ENCODE measurements around the gene MCAT. TPM values are rescaled to one million over a fixed set of nuclear protein-coding genes. Genes with fewer than 3 reads are reported as not detected.

MCAT gene
- total RNA-seq, 4 donors from 2014 or later, result 15.8 to 21.7 (median 19.2) TPM

- no peak for ATAC-seq
- TF ChIP-seq POLR2A (IDR thresholded peaks at IDR 0.05) (no peak), CTCF (IDR thresholded peaks at IDR 0.05) (no peak), POLR2AphosphoS5 (IDR thresholded peaks at IDR 0.05) (no peak), EP300 (IDR thresholded peaks at IDR 0.05) (no peak)
- Histone ChIP-seq H3K4me3 (no peak overlapping the region), H3K4me1 (peaks cover 0 to 27% (median 0%) of the 10 kb centered on the region in 3 donors), H3K27ac (no peak overlapping the region), H3K36me3 (peaks cover 0 to 100% of the 10 kb centered on the region in 2 donors), H3K9me3 (no peaks in the 10 kb centered on the region), H3K27me3 (no peaks in the 10 kb centered on the region)
- 70 to 100% methylated on average over 1 to 2 of the region's 5 CpGs for WGBS, 2 donors (ENCODE audit: low coverage in 1 of 2)
Observed at GRCh38 chr22:43135565-43135964, 7.6 kb downstream of the MCAT start.

GRCh38 chr22:43134553-43134952 is 8.6 kb downstream of the MCAT start:
- no peaks in the 10 kb centered on the region for H3K27me3 ChIP-seq
- TF ChIP-seq EP300 (IDR thresholded peaks at IDR 0.05) (no peak), POLR2AphosphoS5 (IDR thresholded peaks at IDR 0.05) (no peak), CTCF (IDR thresholded peaks at IDR 0.05) (no peak), POLR2A (IDR thresholded peaks at IDR 0.05) (no peak)
- no peak for ATAC-seq
- H3K27ac ChIP-seq, result no peak overlapping the region
- peaks cover 0 to 27% (median 0%) of the 10 kb centered on the region in 3 donors for H3K4me1 ChIP-seq
- H3K36me3 ChIP-seq, result peaks cover 0 to 91% of the 10 kb centered on the region in 2 donors
- WGBS, 2 donors (ENCODE audit: low coverage in 1 of 2), result 60% methylated on average over 1 of the region's 4 CpGs; no CpG with 5 or more reads in 1 of the 2 donors
- no peak overlapping the region for H3K4me3 ChIP-seq
- H3K9me3 ChIP-seq, result no peaks in the 10 kb centered on the region

- peaks cover 0 to 80% of the 10 kb centered on the region in 2 donors for H3K36me3 ChIP-seq
- H3K27ac ChIP-seq, result no peak overlapping the region
- H3K9me3 ChIP-seq, result no peaks in the 10 kb centered on the region
- ATAC-seq, result no peak
- WGBS, 2 donors (ENCODE audit: low coverage in 1 of 2), result 77 to 100% methylated on average over 1 to 5 of the region's 9 CpGs
- H3K27me3 ChIP-seq, result peaks cover 8% of the 10 kb centered on the region
- peaks cover 0 to 27% (median 0%) of the 10 kb centered on the region in 3 donors for H3K4me1 ChIP-seq
- no peak overlapping the region for H3K4me3 ChIP-seq
- TF ChIP-seq EP300 (IDR thresholded peaks at IDR 0.05), result no peak
- no peak for TF ChIP-seq CTCF (IDR thresholded peaks at IDR 0.05)
- no peak for TF ChIP-seq POLR2AphosphoS5 (IDR thresholded peaks at IDR 0.05)
- TF ChIP-seq POLR2A (IDR thresholded peaks at IDR 0.05), result no peak
Observed at GRCh38 chr22:43133401-43133800, 9.8 kb downstream of the MCAT start.

- Histone ChIP-seq H3K9me3 (no peaks in the 10 kb centered on the region), H3K4me3 (no peak overlapping the region), H3K36me3 (peaks cover 0 to 65% of the 10 kb centered on the region in 2 donors), H3K27me3 (peaks cover 8% of the 10 kb centered on the region), H3K27ac (no peak overlapping the region), H3K4me1 (peaks cover 0 to 23% (median 0%) of the 10 kb centered on the region in 3 donors)
- 50 to 73% methylated on average over 1 to 4 of the region's 17 CpGs for WGBS, 2 donors (ENCODE audit: low coverage in 1 of 2)
- no peak for ATAC-seq
- TF ChIP-seq POLR2A (IDR thresholded peaks at IDR 0.05) (no peak), CTCF (IDR thresholded peaks at IDR 0.05) (no peak), EP300 (IDR thresholded peaks at IDR 0.05) (no peak), POLR2AphosphoS5 (IDR thresholded peaks at IDR 0.05) (no peak)
Observed at GRCh38 chr22:43131773-43132501, 11.3 kb downstream of the MCAT start.

Measured in gastroesophageal sphincter (tissue), 4 donors.